Activated naive CD8-positive, alpha-beta T cell treated with anti-CD3 and anti-CD28 coated beads, Interleukin-2, amount 50 U/mL, for 24 hours (primary cell): Measurements from ENCODE around the gene ARHGAP26.

ENCODE experiments used
- ATAC-seq: fragments of 150-1000 bp; cut with Tn5 transposase; one replicate; pipeline ENCODE4 v1.10.0; 2021
- DNase-seq: peaks from one replicate; pipeline ENCODE4 v3.0.0; 2021
- H3K27ac Mint-ChIP-seq: one replicate; pipeline ENCODE4 v1.8.0; 2021; ENCODE audit warnings: mild to moderate bottlenecking, mixed read lengths
- H3K27me3 Mint-ChIP-seq: one replicate; pipeline ENCODE4 v1.8.0; 2021; ENCODE audit warnings: mixed read lengths
- H3K36me3 Mint-ChIP-seq: one replicate; pipeline ENCODE4 v1.8.0; 2021; ENCODE audit warnings: low read depth, mixed read lengths
- H3K4me1 Mint-ChIP-seq: one replicate; pipeline ENCODE4 v1.8.0; 2021; ENCODE audit warnings: mixed read lengths
- H3K4me3 Mint-ChIP-seq: one replicate; pipeline ENCODE4 v1.8.0; 2021; ENCODE audit warnings: mild to moderate bottlenecking, moderate library complexity, mixed read lengths
- H3K9me3 Mint-ChIP-seq: one replicate; pipeline ENCODE4 v1.8.0; 2021; ENCODE audit warnings: mixed read lengths

The ARHGAP26 gene

DNA sequence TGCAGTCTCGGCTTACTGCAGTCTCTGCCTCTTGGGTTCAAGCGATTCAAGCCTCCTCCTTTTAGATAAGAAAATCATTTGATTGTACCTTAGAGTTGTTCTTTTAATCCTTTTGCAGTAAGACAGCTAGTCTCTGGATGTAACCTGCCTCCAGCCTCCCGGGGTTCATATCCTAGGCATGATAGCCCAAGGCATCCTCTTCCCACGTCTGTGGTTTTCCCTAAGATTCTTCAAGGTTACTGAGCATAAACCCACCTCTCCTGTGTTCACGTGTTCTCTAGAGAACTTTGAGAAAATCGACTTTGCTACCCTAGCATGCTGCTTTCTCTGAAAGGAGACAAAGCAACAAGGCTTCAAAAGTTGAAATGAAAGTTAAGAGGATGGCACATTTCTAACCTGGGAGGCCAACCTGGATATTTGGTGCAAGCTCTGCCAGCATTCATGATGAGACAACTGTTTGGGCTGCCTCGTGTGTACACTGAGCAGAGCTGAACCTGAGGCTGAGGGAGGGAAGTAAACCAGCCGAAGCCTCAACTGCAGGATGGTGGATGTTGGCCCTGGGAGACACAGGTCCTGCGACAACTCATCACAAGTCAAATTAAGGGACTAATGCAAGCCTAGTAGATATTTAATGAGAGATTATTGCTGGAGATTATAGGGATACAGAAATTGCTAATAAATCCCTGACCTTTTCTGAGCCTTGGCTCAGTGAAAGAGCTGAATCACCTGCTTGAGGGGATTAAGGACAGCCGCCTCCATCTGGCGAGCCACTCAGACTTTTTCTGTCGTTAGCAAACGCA lies 261.8 kb downstream of the ARHGAP26 start:
- H3K27me3 Mint-ChIP-seq = no peaks in the 10 kb centered on the region
- H3K27ac Mint-ChIP-seq = peak overlapping the region; percentile 87
- DNase-seq (no peak), ATAC-seq (no peak)
- H3K36me3 Mint-ChIP-seq = peaks cover 16% of the 10 kb centered on the region
- H3K4me1 Mint-ChIP-seq = peaks cover 90% of the 10 kb centered on the region
- H3K9me3 Mint-ChIP-seq = no peaks in the 10 kb centered on the region
- H3K4me3 Mint-ChIP-seq = no peak overlapping the region

DNA sequence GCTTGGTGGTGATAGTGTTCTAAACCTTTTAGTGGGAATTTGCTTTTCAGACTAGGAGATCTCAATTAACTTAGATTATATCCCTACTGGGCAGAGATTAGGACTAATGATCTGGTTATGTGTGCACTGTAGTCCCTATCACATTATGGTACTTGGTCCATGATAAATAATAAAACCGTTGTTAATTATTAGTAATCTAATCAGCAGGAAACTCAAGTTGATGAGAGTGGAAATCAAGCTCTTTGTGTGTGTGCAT lies 262.3 kb downstream of the ARHGAP26 start:
- Mint-ChIP-seq H3K27me3 (no peaks in the 10 kb centered on the region), H3K36me3 (peaks cover 16% of the 10 kb centered on the region), H3K27ac (peak overlapping the region; percentile 87), H3K4me1 (peaks cover 95% of the 10 kb centered on the region), H3K9me3 (no peaks in the 10 kb centered on the region), H3K4me3 (no peak overlapping the region)
- DNase-seq = no peak
- ATAC-seq = no peak

DNA sequence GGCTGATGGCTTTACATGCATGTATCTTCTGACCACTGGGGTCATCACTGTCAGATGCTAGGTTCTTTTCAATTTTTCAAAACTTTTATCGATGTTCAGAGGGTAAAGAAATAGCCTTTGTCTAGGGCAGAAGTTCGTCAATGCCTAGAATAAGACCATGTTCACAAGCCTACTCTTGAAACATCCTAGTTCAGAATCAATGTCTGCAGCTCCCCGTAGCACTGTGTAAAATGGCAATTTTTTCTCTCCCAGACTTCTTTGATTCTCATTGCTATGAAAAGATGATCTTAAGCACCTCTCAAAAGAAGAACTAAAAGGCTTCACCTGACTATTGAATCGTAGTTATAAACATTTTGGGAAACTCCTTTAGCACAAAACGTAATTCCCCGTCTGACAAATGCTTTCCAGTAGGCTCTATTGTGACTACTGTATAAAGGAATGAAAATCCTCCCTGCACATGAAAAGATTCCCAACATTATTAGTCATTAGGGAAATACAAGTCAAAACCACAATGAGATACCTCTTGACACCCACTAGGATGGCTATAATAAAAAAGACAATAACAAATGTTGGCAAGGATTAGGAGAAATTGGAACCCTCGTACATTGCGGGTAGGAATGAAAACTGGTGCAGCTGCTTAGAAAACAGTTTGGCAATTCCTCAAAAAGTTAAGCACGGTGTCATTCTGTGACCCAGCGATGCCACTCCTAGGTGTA lies 263.5 kb downstream of the ARHGAP26 start:
- H3K4me1 Mint-ChIP-seq = peaks cover 98% of the 10 kb centered on the region
- no peak overlapping the region for H3K4me3 Mint-ChIP-seq
- ATAC-seq (no peak), DNase-seq (no peak)
- peak overlapping the region; percentile 57 for H3K27ac Mint-ChIP-seq
- H3K36me3 Mint-ChIP-seq = peaks cover 23% of the 10 kb centered on the region
- no peaks in the 10 kb centered on the region for H3K27me3 Mint-ChIP-seq
- no peaks in the 10 kb centered on the region for H3K9me3 Mint-ChIP-seq

DNA sequence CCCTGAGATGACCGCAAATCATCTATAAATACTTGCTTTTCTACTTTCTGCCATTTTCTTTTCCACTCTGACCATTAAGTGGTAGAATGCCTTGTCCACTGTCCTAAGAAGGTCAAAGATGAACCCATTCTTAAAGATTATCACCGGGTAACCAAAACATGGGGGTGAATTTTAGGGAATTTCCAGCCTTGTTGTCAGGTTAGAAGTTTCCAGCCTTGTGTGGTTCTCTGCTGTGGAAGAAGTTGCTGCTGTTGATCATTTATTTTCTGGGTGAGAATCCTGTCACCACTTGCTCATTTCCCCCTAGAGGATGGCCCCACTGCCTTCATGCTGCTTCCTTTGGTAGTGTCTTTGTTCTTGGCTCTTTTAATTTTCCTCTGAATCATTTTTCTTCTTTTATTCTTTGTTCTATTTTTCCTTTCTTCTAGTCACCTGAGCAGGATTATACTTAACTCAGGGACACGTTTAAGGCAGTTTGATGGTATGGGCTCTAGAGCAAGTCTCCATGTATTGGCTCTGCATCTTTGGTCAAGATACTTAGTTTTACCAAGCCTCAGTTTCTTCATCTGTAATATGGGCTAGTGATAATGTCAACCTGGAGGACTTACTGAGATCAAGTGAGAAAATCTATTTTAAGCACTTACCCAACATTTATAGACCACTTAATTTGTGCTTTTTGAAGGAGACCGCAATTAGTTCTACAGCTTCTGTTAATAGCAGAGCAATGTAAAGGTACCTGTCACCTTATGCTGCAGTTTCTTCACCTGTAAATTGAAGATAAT lies 266.2 kb downstream of the ARHGAP26 start:
- H3K4me1 Mint-ChIP-seq = peaks cover 88% of the 10 kb centered on the region
- H3K36me3 Mint-ChIP-seq = peaks cover 31% of the 10 kb centered on the region
- peak; percentile 79 for ATAC-seq
- H3K9me3 Mint-ChIP-seq = no peaks in the 10 kb centered on the region
- H3K27ac Mint-ChIP-seq = peak overlapping the region; percentile 93
- peak overlapping the region; percentile 41 for H3K4me3 Mint-ChIP-seq
- DNase-seq = peak; percentile 35
- no peaks in the 10 kb centered on the region for H3K27me3 Mint-ChIP-seq

DNA sequence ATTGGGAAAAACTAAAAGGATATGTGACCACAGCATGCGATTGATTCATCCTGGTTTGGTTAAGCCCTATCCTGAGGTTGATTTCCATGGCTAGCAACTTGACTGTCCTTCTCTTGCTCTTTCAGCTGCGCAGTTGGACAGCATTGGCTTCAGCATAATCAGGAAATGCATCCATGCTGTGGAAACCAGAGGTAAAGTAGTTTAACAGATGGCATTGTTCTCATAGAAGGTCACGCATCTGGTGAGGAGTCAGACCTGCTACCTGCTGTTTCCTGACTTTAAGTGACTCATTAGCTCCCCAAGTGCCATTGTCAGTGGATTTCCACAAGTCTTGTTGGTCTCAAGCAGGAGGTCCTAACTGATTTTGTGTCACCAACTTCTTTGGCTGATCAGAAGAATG lies 266.9 kb downstream of the ARHGAP26 start:
- ATAC-seq = peak; percentile 74
- Mint-ChIP-seq H3K4me1 (peaks cover 81% of the 10 kb centered on the region), H3K27ac (peak overlapping the region; percentile 93), H3K27me3 (no peaks in the 10 kb centered on the region), H3K36me3 (peaks cover 33% of the 10 kb centered on the region), H3K4me3 (no peak overlapping the region), H3K9me3 (no peaks in the 10 kb centered on the region)
- DNase-seq = peak; percentile 14

DNA sequence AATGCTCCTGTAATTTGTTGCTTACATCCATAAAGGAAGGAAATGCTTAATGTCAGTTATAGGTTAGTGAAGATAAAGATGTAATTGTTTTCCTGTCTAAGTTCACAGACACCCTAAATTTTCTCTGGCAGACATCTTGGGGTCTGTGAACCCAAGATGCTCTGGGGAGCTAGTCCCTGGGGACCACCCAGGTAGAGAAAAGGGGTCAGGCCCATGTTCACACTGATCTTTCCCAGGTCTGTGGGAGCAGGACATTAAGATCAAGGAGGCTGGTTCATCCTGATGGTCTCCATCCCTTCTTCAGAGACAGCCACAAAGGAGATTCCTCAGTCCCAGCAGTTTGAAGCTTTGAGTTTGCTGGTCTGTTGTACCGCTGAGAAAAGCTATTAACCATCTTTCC lies 267.5 kb downstream of the ARHGAP26 start:
- H3K4me1 Mint-ChIP-seq = peaks cover 75% of the 10 kb centered on the region
- H3K4me3 Mint-ChIP-seq = no peak overlapping the region
- H3K36me3 Mint-ChIP-seq = peaks cover 37% of the 10 kb centered on the region
- H3K27me3 Mint-ChIP-seq = no peaks in the 10 kb centered on the region
- no peaks in the 10 kb centered on the region for H3K9me3 Mint-ChIP-seq
- peak overlapping the region; percentile 93 for H3K27ac Mint-ChIP-seq
- DNase-seq (no peak), ATAC-seq (no peak)

DNA sequence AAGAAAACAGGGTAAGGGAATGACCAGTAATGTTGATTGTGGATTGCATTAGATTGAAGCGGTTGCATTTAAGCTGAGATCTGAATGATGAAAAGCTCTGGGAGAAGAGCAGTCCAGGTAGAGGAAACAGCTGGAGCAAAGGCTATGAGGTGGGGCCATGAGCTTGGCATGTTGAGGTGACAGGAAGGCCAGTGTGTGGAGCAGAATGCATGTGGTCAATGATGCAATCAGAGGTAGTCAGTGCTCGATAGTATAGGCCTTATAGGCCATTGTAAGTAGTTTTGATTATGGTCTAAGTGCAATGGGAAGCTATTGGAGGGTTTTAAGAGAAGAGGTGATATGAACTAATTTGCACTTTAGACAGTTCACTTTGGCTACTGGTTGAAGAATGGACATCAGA lies 270.4 kb downstream of the ARHGAP26 start:
- H3K4me3 Mint-ChIP-seq = no peak overlapping the region
- H3K27me3 Mint-ChIP-seq = no peaks in the 10 kb centered on the region
- no peak for ATAC-seq
- H3K27ac Mint-ChIP-seq = peak overlapping the region; percentile 39
- peaks cover 48% of the 10 kb centered on the region for H3K4me1 Mint-ChIP-seq
- no peak for DNase-seq
- peaks cover 54% of the 10 kb centered on the region for H3K36me3 Mint-ChIP-seq
- no peaks in the 10 kb centered on the region for H3K9me3 Mint-ChIP-seq

DNA sequence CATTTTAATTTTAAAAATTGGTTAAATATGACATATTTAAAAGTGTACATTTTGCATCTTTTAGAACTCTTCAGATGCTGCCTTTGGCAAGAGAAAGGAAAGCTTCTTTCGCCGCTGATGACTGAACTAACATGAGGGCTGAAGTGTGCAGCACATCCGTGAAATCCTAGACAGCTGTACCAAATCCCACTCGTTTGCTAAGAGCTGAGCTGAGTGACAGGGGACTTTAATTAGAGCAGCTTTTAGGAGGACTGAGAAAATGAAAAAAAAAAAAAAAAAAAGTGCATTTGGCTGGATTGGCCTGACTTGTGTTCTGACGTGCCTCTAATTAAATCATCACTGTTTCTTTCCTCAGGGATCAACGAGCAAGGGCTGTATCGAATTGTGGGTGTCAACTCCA lies 271.3 kb downstream of the ARHGAP26 start:
- Mint-ChIP-seq H3K27me3 (no peaks in the 10 kb centered on the region), H3K27ac (no peak overlapping the region), H3K9me3 (no peaks in the 10 kb centered on the region), H3K4me1 (peaks cover 41% of the 10 kb centered on the region), H3K4me3 (no peak overlapping the region), H3K36me3 (peaks cover 48% of the 10 kb centered on the region)
- no peak for DNase-seq
- ATAC-seq = no peak

DNA sequence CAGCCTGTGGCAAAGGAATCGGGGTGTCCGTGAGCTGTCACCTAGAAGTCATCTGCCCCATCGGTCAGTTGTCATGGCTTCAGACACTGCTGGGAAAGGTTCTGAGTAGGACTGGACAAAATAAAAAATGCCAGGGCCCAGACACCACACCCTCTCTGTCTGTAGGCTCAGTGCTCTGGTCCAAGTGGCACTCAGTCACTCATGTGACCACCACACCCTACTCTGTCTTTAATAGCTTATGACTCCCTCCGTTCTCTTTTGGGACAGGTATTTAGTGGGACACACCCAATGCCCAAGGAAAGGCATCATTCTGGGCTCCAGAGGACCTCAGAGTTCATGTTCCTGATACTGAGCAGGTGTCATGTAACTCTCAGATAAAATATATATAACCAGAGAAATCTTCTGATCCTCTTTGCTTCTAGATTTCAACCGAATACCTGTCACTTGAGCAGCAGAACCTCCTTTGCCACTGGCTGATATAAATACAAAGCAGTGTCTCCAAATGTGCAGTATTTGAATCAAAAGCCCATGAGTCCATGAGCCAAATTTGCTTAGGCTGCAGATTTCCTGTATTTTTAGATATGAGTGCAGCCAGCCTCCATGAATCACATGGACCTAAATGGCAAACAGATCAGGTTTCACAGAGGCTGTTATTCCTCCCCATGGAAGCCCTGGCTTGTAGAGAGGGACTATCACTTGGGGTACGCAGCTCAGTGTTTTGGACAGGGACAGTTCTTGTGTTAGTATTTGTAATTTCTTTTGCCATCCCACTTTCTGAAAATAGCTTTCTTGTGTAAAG lies 272.0 kb downstream of the ARHGAP26 start:
- no peaks in the 10 kb centered on the region for H3K9me3 Mint-ChIP-seq
- H3K36me3 Mint-ChIP-seq = peaks cover 47% of the 10 kb centered on the region
- no peak for ATAC-seq
- peaks cover 38% of the 10 kb centered on the region for H3K4me1 Mint-ChIP-seq
- no peaks in the 10 kb centered on the region for H3K27me3 Mint-ChIP-seq
- DNase-seq = no peak
- H3K4me3 Mint-ChIP-seq = no peak overlapping the region
- H3K27ac Mint-ChIP-seq = no peak overlapping the region

DNA sequence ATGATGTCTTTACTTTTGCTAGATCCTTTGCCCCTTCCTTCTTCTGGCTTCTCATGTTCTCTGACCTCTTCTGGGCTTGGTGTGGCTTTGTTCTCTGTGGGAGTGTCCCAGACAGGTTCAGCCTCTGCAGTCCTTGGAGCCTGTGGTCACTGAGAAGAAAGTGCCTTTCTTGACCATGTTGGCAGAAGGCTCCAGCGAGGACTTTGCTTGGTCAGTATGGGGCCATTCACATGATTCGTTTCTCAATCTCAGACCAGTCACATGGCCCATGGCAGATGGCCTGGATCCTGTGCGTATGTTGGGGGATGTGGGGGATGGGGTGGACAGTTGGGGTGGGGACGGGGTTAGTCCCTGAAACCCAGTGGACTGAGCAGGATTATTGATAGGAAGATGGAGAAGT lies 274.1 kb downstream of the ARHGAP26 start:
- ATAC-seq (no peak), DNase-seq (no peak)
- Mint-ChIP-seq H3K27ac (no peak overlapping the region), H3K27me3 (no peaks in the 10 kb centered on the region), H3K4me3 (no peak overlapping the region), H3K9me3 (no peaks in the 10 kb centered on the region), H3K4me1 (peaks cover 24% of the 10 kb centered on the region), H3K36me3 (peaks cover 42% of the 10 kb centered on the region)

DNA sequence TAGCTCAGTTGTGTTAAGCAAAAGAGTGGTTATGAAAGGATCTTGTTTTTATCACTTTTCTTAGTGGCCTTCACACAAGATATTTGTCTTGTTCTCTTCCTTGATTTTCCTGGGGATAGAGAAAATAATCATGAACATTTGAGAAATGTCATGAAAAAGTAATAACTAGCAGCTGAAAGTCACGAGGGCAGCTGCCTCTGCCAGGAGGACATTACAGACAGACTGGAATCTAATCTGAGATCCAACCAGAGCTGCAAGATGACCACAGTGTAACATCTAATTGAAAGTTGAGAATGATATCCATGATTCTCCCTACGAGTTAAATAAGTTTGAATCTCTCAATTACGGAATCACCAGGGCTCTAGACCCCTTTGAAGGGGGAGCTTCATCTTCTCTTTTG lies 274.9 kb downstream of the ARHGAP26 start:
- no peak for DNase-seq
- Mint-ChIP-seq H3K36me3 (peaks cover 36% of the 10 kb centered on the region), H3K9me3 (no peaks in the 10 kb centered on the region), H3K27ac (no peak overlapping the region), H3K4me3 (no peak overlapping the region), H3K4me1 (peaks cover 25% of the 10 kb centered on the region), H3K27me3 (no peaks in the 10 kb centered on the region)
- no peak for ATAC-seq

DNA sequence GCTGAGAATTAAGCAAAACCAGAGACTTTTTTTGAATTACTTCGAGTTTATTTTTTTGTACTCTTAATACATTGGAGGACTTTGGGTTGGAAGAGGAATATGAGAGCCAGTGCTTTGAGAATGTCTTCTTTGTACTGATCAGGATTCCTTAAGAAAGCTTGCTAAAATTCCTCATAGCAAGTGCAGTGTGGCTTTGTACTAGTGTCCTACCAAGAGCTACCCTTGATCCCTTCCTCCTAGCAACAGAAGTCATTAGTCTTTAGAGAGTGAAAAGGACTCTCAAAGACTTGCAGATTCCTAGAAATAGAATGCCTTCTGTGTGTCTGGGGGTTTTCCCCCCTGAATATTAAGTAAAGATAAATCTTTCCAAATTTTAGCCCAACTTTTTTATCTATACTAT lies 276.1 kb downstream of the ARHGAP26 start:
- Mint-ChIP-seq H3K36me3 (peaks cover 34% of the 10 kb centered on the region), H3K27me3 (no peaks in the 10 kb centered on the region), H3K9me3 (no peaks in the 10 kb centered on the region), H3K4me1 (peaks cover 31% of the 10 kb centered on the region), H3K27ac (no peak overlapping the region), H3K4me3 (no peak overlapping the region)
- DNase-seq = no peak
- no peak for ATAC-seq

DNA sequence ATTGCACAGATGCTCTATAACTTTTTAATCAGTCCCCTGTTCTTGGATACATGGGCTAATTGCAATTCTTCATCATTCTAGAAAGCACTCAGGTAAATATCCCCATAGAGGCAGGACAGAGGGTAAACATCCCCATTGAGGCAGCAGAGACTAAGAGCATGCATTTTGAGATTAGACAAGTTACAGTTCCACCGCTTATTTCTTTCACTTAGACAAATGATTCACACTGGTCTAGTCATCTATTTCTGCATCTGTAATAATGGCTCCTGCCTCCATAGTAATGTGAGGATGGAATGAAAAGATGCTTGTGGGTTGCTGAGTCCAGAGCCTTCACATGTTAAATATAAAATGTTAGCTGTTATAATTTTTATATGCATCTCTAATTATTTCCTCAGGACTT lies 276.9 kb downstream of the ARHGAP26 start:
- Mint-ChIP-seq H3K36me3 (peaks cover 31% of the 10 kb centered on the region), H3K4me1 (peaks cover 36% of the 10 kb centered on the region), H3K9me3 (no peaks in the 10 kb centered on the region), H3K27ac (no peak overlapping the region), H3K4me3 (no peak overlapping the region), H3K27me3 (no peaks in the 10 kb centered on the region)
- no peak for DNase-seq
- ATAC-seq = no peak

DNA sequence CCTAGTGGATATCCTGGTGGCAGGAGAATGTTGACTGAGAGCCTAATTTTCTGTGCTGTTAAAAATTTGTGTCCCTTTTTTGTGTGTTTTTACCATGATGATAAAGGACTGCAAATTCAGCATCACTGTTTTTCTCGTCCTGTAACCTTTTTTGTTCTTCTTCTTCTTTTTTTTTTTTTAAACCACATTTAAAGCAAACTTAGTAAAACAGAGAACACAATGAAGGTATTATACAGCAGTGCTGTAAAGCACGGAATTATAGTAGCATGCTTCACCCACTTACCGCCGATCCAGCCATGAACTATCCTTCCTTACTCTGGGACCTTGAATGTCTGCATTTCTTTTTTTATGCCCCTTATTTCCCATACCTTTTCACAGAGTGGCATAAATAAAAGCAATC lies 280.0 kb downstream of the ARHGAP26 start:
- H3K4me1 Mint-ChIP-seq = peaks cover 65% of the 10 kb centered on the region
- DNase-seq = no peak
- H3K27me3 Mint-ChIP-seq = no peaks in the 10 kb centered on the region
- ATAC-seq = no peak
- no peak overlapping the region for H3K4me3 Mint-ChIP-seq
- peaks cover 12% of the 10 kb centered on the region for H3K36me3 Mint-ChIP-seq
- no peaks in the 10 kb centered on the region for H3K9me3 Mint-ChIP-seq
- H3K27ac Mint-ChIP-seq = peak overlapping the region; percentile 42
